Smooth muscle cell (in vitro differentiated cells): ENCODE results near the gene STK24. TPM values are rescaled to one million over a fixed set of nuclear protein-coding genes. Genes with fewer than 3 reads are reported as not detected.
A peak's percentile ranks its signal among the peaks of the same experiment; 100 is the strongest.

Source experiments
- DNase-seq: peaks from one replicate; lab custom pipeline; 2025; ENCODE audit not compliant: unreplicated experiment; lab: John Stamatoyannopoulos, UW
- H2AFZ ChIP-seq: fragments of 200-600 bp; sonication (generic); 2 replicates; pipeline ENCODE4 v1.6.0; 2016; ENCODE audit warnings: antibody characterized with exemption, low read depth, mild to moderate bottlenecking
- H3F3A ChIP-seq: fragments of 200-600 bp; sonication (generic); 2 replicates; pipeline ENCODE4 v1.6.0; 2017; ENCODE audit warnings: antibody characterized with exemption, low read depth
- H3K27ac ChIP-seq: fragments of 200-600 bp; sonication (generic); 2 replicates; pipeline ENCODE4 v1.5.1; 2016; ENCODE audit warnings: low read depth, mild to moderate bottlenecking
- H3K27me3 ChIP-seq: fragments of 200-600 bp; sonication (generic); 2 replicates; pipeline ENCODE4 v1.6.1; 2016; ENCODE audit warnings: low read depth, mild to moderate bottlenecking
- H3K36me3 ChIP-seq: fragments of 200-600 bp; sonication (generic); 2 replicates; pipeline ENCODE4 v1.5.1; 2016; ENCODE audit warnings: low read depth
- H3K4me1 ChIP-seq: fragments of 200-600 bp; sonication (generic); 2 replicates; pipeline ENCODE4 v1.5.1; 2016; ENCODE audit warnings: low read depth
- H3K4me2 ChIP-seq: fragments of 200-600 bp; sonication (generic); 2 replicates; pipeline ENCODE4 v1.6.0; 2016; ENCODE audit warnings: mild to moderate bottlenecking
- H3K4me3 ChIP-seq: fragments of 200-600 bp; sonication (generic); 2 replicates; pipeline ENCODE4 v1.5.1; 2016; ENCODE audit warnings: mild to moderate bottlenecking
- H3K79me2 ChIP-seq: fragments of 200-600 bp; sonication (generic); 2 replicates; pipeline ENCODE4 v1.6.0; 2016; ENCODE audit warnings: low read depth, mild to moderate bottlenecking
- H3K9ac ChIP-seq: fragments of 200-600 bp; sonication (generic); 2 replicates; pipeline ENCODE4 v1.6.0; 2016; ENCODE audit warnings: low read depth
- H3K9me3 ChIP-seq: fragments of 200-600 bp; sonication (generic); replicated peaks from 2 replicates; pipeline ENCODE4 v1.5.1; 2016; ENCODE audit warnings: low read depth
- H4K20me1 ChIP-seq: fragments of 200-600 bp; sonication (generic); 2 replicates; pipeline ENCODE4 v1.6.0; 2016; ENCODE audit warnings: low read depth
- CTCF ChIP-seq: fragments of 200-600 bp; sonication (generic); IDR thresholded peaks from 2 replicates; pipeline ENCODE4 v1.5.1; 2017; ENCODE audit warnings: borderline replicate concordance, mild to moderate bottlenecking, antibody characterized with exemption; ENCODE audit not compliant: insufficient read depth, poor library complexity, severe bottlenecking
- WGBS: methylation state at CpG from one replicate; pipeline ENCODE4 v1.1.7; 2016; ENCODE audit warnings: low lambda C conversion rate; 5-methylcytosine and 5-hydroxymethylcytosine counted together
- polyA plus RNA-seq: library from polyadenylated mRNA; unstranded; fragments of >200 nt; fragmentation: Nextera tagmentation; extraction: Ambion mirVana; gene quantifications from 2 replicates; pipeline ENCODE4 v1.2.1, GENCODE V29; 2016
- total RNA-seq: library from RNA; depleted of rRNA; stranded (reverse); fragments of >200 nt; gene quantifications from 2 replicates; pipeline ENCODE4 v1.2.3, GENCODE V29; 2014

STK24 gene
- total and polyA plus RNA-seq, 2 experiments from 2014 or later, result 80.2 to 89.1 TPM

- Histone ChIP-seq H4K20me1 (peaks cover 3% of the 10 kb centered on the region), H3K9me3 (no peaks in the 10 kb centered on the region), H3K4me1 (peaks cover 2% of the 10 kb centered on the region), H2AFZ (no peak overlapping the region), H3K4me3 (no peak overlapping the region), H3K79me2 (no peaks in the 10 kb centered on the region), H3K27me3 (no peaks in the 10 kb centered on the region), H3K36me3 (peaks cover 14% of the 10 kb centered on the region), H3K27ac (peak overlapping the region; percentile 48), H3F3A (no peaks in the 10 kb centered on the region), H3K9ac (no peak overlapping the region), H3K4me2 (no peak overlapping the region)
- 81% methylated on average over 7 of the region's 7 CpGs for WGBS
- no peak for TF ChIP-seq CTCF
- DNase-seq, result no peak
Measured at GRCh38 chr13:98429531-98429930, 147.4 kb downstream of the STK24 start.

GRCh38 chr13:98429081-98429480 is 147.8 kb downstream of the STK24 start:
- Histone ChIP-seq H3K36me3 (peaks cover 18% of the 10 kb centered on the region), H3K27me3 (no peaks in the 10 kb centered on the region), H3K4me1 (peaks cover 2% of the 10 kb centered on the region), H3K4me3 (no peak overlapping the region), H3K4me2 (no peak overlapping the region), H3K9me3 (no peaks in the 10 kb centered on the region), H3K27ac (no peak overlapping the region), H4K20me1 (peaks cover 3% of the 10 kb centered on the region), H2AFZ (no peak overlapping the region), H3K79me2 (no peaks in the 10 kb centered on the region), H3F3A (no peaks in the 10 kb centered on the region), H3K9ac (no peak overlapping the region)
- TF ChIP-seq CTCF, result no peak
- no peak for DNase-seq
- 80% methylated on average over 10 of the region's 10 CpGs for WGBS

GRCh38 chr13:98428256-98428966 is 148.5 kb downstream of the STK24 start:
- no peaks in the 10 kb centered on the region for H3K27me3 ChIP-seq
- H3K9me3 ChIP-seq, result no peaks in the 10 kb centered on the region
- H3K9ac ChIP-seq, result no peak overlapping the region
- H3K4me1 ChIP-seq, result peaks cover 2% of the 10 kb centered on the region
- H3F3A ChIP-seq, result no peaks in the 10 kb centered on the region
- no peaks in the 10 kb centered on the region for H3K79me2 ChIP-seq
- 94% methylated on average over 15 of the region's 15 CpGs for WGBS
- peak overlapping the region; percentile 16 for H3K27ac ChIP-seq
- H3K4me2 ChIP-seq, result no peak overlapping the region
- no peak for DNase-seq
- H4K20me1 ChIP-seq, result no peaks in the 10 kb centered on the region
- no peak overlapping the region for H3K4me3 ChIP-seq
- H2AFZ ChIP-seq, result no peak overlapping the region
- H3K36me3 ChIP-seq, result peaks cover 20% of the 10 kb centered on the region
- no peak for TF ChIP-seq CTCF
